CD14-positive monocyte (primary cell): ENCODE data around the gene CHST15. TPM values are rescaled to one million over a fixed set of nuclear protein-coding genes. Genes with fewer than 3 reads are reported as not detected.

Experiments used
- DNase-seq, 3 donors: peaks; one replicate each; pipeline ENCODE4 v3.0.0-alpha.2; 2011 to 2022
- H2AFZ ChIP-seq: 2 replicates; pipeline ENCODE4 v1.6.0; 2012; ENCODE audit warnings: mild to moderate bottlenecking, low read depth, low read length, inconsistent platforms; ENCODE audit not compliant: insufficient read depth, poor library complexity, severe bottlenecking
- H3K27ac ChIP-seq, 2 donors: 1 replicate in 1 of 2; 2 replicates in 1 of 2; pipeline ENCODE4 v1.5.1; 2012 to 2013; ENCODE audit warnings: low read length in 2 of 2, control low read depth in 1 of 2, inconsistent platforms in 1 of 2, low read depth in 1 of 2, mild to moderate bottlenecking in 1 of 2
- H3K27me3 ChIP-seq, 2 donors: one replicate each; pipeline versions ENCODE4 v1.6.0 to v1.6.1; 2011 to 2013; ENCODE audit warnings: low read length in 2 of 2; ENCODE audit not compliant: control insufficient read depth in 2 of 2, insufficient read depth in 2 of 2
- H3K36me3 ChIP-seq, 2 donors: replicated peaks in 1 of 2; 1 replicate in 1 of 2; 2 replicates in 1 of 2; pipeline versions ENCODE4 v1.5.1 to v1.6.1; 2012 to 2013; ENCODE audit warnings: low read length in 2 of 2, control low read depth in 1 of 2, inconsistent platforms in 1 of 2, mild to moderate bottlenecking in 1 of 2; ENCODE audit not compliant: insufficient read depth in 2 of 2, control insufficient read depth in 1 of 2
- H3K4me1 ChIP-seq, 2 donors: 1 replicate in 1 of 2; 2 replicates in 1 of 2; pipeline versions ENCODE4 v1.5.1 to v1.6.1; 2012 to 2013; ENCODE audit warnings: low read length in 2 of 2, control low read depth in 1 of 2, inconsistent platforms in 1 of 2, mild to moderate bottlenecking in 1 of 2, moderate library complexity in 1 of 2; ENCODE audit not compliant: insufficient read depth in 2 of 2, control insufficient read depth in 1 of 2
- H3K4me2 ChIP-seq: replicated peaks from 2 replicates; pipeline ENCODE3; 2012; ENCODE audit warnings: low read length, moderate library complexity, mild to moderate bottlenecking; ENCODE audit not compliant: poor library complexity, severe bottlenecking; ENCODE audit errors: extremely low read depth
- H3K4me3 ChIP-seq, 3 experiments: fragments of 200-600 bp in 1 of 3; sonication (generic) in 1 of 3; replicated peaks in 1 of 3; 1 replicate in 2 of 3; 2 replicates in 1 of 3; pipeline ENCODE4 v1.5.1; 2011 to 2013; ENCODE audit warnings: low read length in 3 of 3, mild to moderate bottlenecking in 3 of 3, control low read depth in 2 of 3, low read depth in 2 of 3, inconsistent platforms in 1 of 3, moderate library complexity in 1 of 3
- H3K79me2 ChIP-seq: 2 replicates; pipeline ENCODE4 v1.6.0; 2012; ENCODE audit warnings: mild to moderate bottlenecking, control low read depth, inconsistent platforms, low read length, moderate library complexity; ENCODE audit not compliant: insufficient read depth
- H3K9ac ChIP-seq: 2 replicates; pipeline ENCODE4 v1.6.0; 2017; ENCODE audit warnings: low read length, mild to moderate bottlenecking; ENCODE audit not compliant: insufficient read depth, poor library complexity, severe bottlenecking
- H3K9me3 ChIP-seq, 2 donors: replicated peaks in 1 of 2; 1 replicate in 1 of 2; 2 replicates in 1 of 2; pipeline versions ENCODE4 v1.5.1 to v1.6.1; 2012 to 2013; ENCODE audit warnings: low read length in 2 of 2, control low read depth in 1 of 2; ENCODE audit not compliant: control insufficient read depth in 1 of 2, insufficient read depth in 1 of 2
- H4K20me1 ChIP-seq: 2 replicates; pipeline ENCODE4 v1.6.0; 2012; ENCODE audit warnings: mild to moderate bottlenecking, low read length, control low read depth, moderate library complexity; ENCODE audit not compliant: insufficient read depth
- H3K27ac Mint-ChIP-seq, 7 donors: one replicate each; pipeline ENCODE4 v1.8.0; 2020; ENCODE audit warnings: mild to moderate bottlenecking in 7 of 7, mixed read lengths in 7 of 7, moderate library complexity in 6 of 7, inconsistent platforms in 2 of 7
- H3K27me3 Mint-ChIP-seq, 3 donors: one replicate each; pipeline ENCODE4 v1.8.0; 2021 to 2022; ENCODE audit warnings: low read depth in 3 of 3, mild to moderate bottlenecking in 3 of 3, mixed read lengths in 3 of 3, moderate library complexity in 3 of 3, inconsistent platforms in 1 of 3
- H3K36me3 Mint-ChIP-seq, 2 donors: one replicate each; pipeline ENCODE4 v1.8.0; 2020; ENCODE audit warnings: mixed read lengths in 2 of 2, inconsistent platforms in 1 of 2, mild to moderate bottlenecking in 1 of 2
- H3K4me1 Mint-ChIP-seq: one replicate; pipeline ENCODE4 v1.8.0; 2020; ENCODE audit warnings: mild to moderate bottlenecking, mixed read lengths
- H3K4me3 Mint-ChIP-seq, 2 donors: one replicate each; pipeline ENCODE4 v1.8.0; 2020; ENCODE audit warnings: mild to moderate bottlenecking in 2 of 2, mixed read lengths in 2 of 2, moderate library complexity in 1 of 2
- H3K9me3 Mint-ChIP-seq, 7 donors: one replicate each; pipeline ENCODE4 v1.8.0; 2020 to 2022; ENCODE audit warnings: mixed read lengths in 7 of 7, mild to moderate bottlenecking in 6 of 7, moderate library complexity in 6 of 7, inconsistent platforms in 2 of 7
- WGBS: methylation state at CpG from one replicate; pipeline ENCODE4 v1.1.5; 2013; ENCODE audit warnings: missing lambda C conversion rate; ENCODE audit not compliant: insufficient coverage; 5-methylcytosine and 5-hydroxymethylcytosine counted together
- intact Hi-C, 2 donors: fragments of 100-400 bp; cut with micrococcal nuclease; formaldehyde crosslinking; loops; one replicate each; pipeline versions ENCODE4 v1.15.0 to v1.15.1; 2023
- polyA plus RNA-seq, 3 donors: library from polyadenylated mRNA; depleted of rRNA in 1 of 3; unstranded in 2 of 3; stranded (reverse) in 1 of 3; fragments of 300-500 nt in 2 of 3; fragments of >200 nt in 1 of 3; fragmentation: Illumina TruSeq in 2 of 3; gene quantifications; 1 replicate in 2 of 3; 2 replicates in 1 of 3; pipeline ENCODE4 v1.2.3, GENCODE V29; 2012 to 2021
- TF ChIP-seq, protein P1 (sequence below): fragments of 200-600 bp; IDR thresholded peaks from one replicate; pipeline ENCODE4 v1.8.0; 2022; ENCODE audit warnings: antibody characterized with exemption, mild to moderate bottlenecking

Gene CHST15
- polyA plus RNA-seq, 3 donors: 54.4 to 106 (median 87.5) TPM

DNA sequence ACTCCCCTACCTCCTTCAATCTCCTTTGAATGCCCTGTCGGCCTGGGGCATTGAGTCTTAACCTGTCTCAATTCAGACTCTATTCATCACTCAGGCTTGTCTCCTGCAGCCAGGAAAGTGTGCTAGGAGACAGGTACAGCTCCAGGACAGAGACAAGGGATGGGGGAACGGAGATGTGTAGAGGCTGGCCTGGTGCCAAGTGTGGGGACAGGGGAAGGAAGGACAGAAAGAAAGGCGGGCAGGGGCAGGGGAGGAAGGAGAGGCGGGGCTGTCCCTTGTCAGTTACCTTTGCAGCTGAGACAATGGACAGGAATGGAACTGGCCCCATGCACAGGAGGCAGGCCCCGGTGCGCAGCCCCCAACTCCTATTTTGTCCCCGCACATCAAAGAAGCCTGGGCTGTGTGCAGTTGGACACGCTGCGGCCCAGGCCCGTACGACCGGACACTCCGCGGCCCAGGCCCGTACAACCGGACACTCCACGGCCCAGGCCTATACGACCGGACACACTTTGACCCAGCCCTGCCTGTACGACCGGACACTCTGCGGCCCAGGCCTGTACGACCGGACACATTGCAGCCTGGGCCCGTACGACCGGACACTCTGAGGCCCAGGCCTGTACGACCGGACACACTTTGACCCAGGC lies 36.9 kb downstream of the CHST15 start:
- Histone ChIP-seq H3K4me1 (peaks cover 16 to 37% of the 10 kb centered on the region in 2 donors), H3K79me2 (peaks cover 20% of the 10 kb centered on the region), H2AFZ (no peak overlapping the region), H3K27me3 (no peaks in the 10 kb centered on the region), H3K36me3 (peaks cover 9 to 57% of the 10 kb centered on the region in 2 donors), H3K4me2 (no peak overlapping the region), H3K4me3 (no peak overlapping the region), H3K27ac (no peak overlapping the region), H4K20me1 (peaks cover 100% of the 10 kb centered on the region), H3K9ac (no peak overlapping the region), H3K9me3 (no peaks in the 10 kb centered on the region)
- 95% methylated on average over 26 of the region's 29 CpGs for WGBS
- intact Hi-C loops: no loop called here
- no peak overlapping the region for H3K27ac Mint-ChIP-seq
- TF ChIP-seq, protein P1, sequence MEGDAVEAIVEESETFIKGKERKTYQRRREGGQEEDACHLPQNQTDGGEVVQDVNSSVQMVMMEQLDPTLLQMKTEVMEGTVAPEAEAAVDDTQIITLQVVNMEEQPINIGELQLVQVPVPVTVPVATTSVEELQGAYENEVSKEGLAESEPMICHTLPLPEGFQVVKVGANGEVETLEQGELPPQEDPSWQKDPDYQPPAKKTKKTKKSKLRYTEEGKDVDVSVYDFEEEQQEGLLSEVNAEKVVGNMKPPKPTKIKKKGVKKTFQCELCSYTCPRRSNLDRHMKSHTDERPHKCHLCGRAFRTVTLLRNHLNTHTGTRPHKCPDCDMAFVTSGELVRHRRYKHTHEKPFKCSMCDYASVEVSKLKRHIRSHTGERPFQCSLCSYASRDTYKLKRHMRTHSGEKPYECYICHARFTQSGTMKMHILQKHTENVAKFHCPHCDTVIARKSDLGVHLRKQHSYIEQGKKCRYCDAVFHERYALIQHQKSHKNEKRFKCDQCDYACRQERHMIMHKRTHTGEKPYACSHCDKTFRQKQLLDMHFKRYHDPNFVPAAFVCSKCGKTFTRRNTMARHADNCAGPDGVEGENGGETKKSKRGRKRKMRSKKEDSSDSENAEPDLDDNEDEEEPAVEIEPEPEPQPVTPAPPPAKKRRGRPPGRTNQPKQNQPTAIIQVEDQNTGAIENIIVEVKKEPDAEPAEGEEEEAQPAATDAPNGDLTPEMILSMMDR: no peak
- H3K4me1 Mint-ChIP-seq: peaks cover 48% of the 10 kb centered on the region
- no peak for DNase-seq
- H3K27me3 Mint-ChIP-seq: peaks cover 0 to 4% (median 2%) of the 10 kb centered on the region in 3 donors
- H3K9me3 Mint-ChIP-seq: no peaks in the 10 kb centered on the region
- no peak overlapping the region for H3K4me3 Mint-ChIP-seq
- peaks cover 76 to 78% of the 10 kb centered on the region in 2 donors for H3K36me3 Mint-ChIP-seq

DNA sequence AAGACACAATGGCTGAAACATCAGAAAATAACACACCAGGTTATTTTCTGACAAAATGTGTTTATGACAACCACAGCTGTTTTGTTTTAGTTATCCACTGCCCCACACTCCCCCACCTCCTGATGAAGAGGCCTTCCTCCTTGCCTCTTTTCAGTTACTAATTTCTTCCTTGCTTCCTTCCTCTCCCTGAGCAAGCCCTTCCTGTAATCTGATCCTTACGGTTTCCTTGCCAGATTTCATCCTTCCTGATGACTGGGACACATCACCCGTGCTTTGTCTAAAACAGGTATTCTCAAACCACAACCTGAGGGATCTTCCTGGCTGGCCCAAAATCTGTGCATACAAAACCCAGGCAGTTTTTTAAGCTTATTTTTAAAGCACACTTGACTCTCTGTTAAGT lies 39.4 kb downstream of the CHST15 start:
- no peak overlapping the region for H3K4me3 ChIP-seq
- 0% methylated on average over 2 of the region's 2 CpGs for WGBS
- DNase-seq: no peak
- H3K4me2 ChIP-seq: no peak overlapping the region
- peaks cover 100% of the 10 kb centered on the region for H4K20me1 ChIP-seq
- H2AFZ ChIP-seq: no peak overlapping the region
- TF ChIP-seq, protein P1: no peak
- intact Hi-C loops: no loop called here
- Mint-ChIP-seq H3K4me3 (peak overlapping the region in 1 of 2 donors; percentile 13), H3K27me3 (peaks cover 0 to 7% (median 2%) of the 10 kb centered on the region in 3 donors), H3K9me3 (no peaks in the 10 kb centered on the region), H3K27ac (peak overlapping the region in 5 of 7 donors; percentile 5 to 84 (median 70)), H3K4me1 (peaks cover 55% of the 10 kb centered on the region), H3K36me3 (peaks cover 73 to 76% of the 10 kb centered on the region in 2 donors)
- H3K4me1 ChIP-seq: peaks cover 16 to 42% of the 10 kb centered on the region in 2 donors
- no peaks in the 10 kb centered on the region for H3K9me3 ChIP-seq
- H3K9ac ChIP-seq: no peak overlapping the region
- peaks cover 3 to 55% of the 10 kb centered on the region in 2 donors for H3K36me3 ChIP-seq
- H3K79me2 ChIP-seq: peaks cover 20% of the 10 kb centered on the region
- no peaks in the 10 kb centered on the region for H3K27me3 ChIP-seq
- H3K27ac ChIP-seq: no peak overlapping the region
